Testis (tissue), 2 donors: ENCODE measurements around the gene PLEKHM3.

Source experiments
- CTCF ChIP-seq, 3 experiments: fragments of 450-650 bp in 2 of 3; fragments of 200-600 bp in 1 of 3; sonication (generic) in 1 of 3; IDR thresholded peaks; one replicate each; pipeline ENCODE4 v1.5.1; 2016 to 2019; ENCODE audit warnings: antibody characterized with exemption in 3 of 3, mild to moderate bottlenecking in 2 of 3, moderate library complexity in 1 of 3
- POLR2A ChIP-seq: fragments of 450-650 bp; IDR thresholded peaks from one replicate; pipeline ENCODE4 v1.6.1; 2017; ENCODE audit warnings: antibody characterized with exemption, mild to moderate bottlenecking, moderate library complexity

- TF ChIP-seq CTCF (IDR thresholded peaks at IDR 0.05): no peak
- TF ChIP-seq POLR2A: no peak
Measured at GRCh38 chr2:208047840-208048239, 22.5 kb upstream of the PLEKHM3 start.
